Measurements from ENCODE around the gene PFKM. TPM values are rescaled to one million over a fixed set of nuclear protein-coding genes. Genes with fewer than 3 reads are reported as not detected.

PFKM gene
- total RNA-seq, result 74.4 and 76.7 TPM in 2 replicates
- polyA plus RNA-seq, result 49.7 and 53.4 TPM in 2 replicates
- 49.6 and 54.8 TPM in 2 replicates for polyA plus RNA-seq (2011; cell fraction: cytosol; rRNA removed)
- 165 and 166 TPM in 2 replicates for polyA plus RNA-seq (2011; cell fraction: nucleus; rRNA removed)
- polyA plus RNA-seq (2012), result 99.6 and 139 TPM in 2 replicates
- 136 and 149 TPM in 2 replicates for polyA minus RNA-seq
- polyA minus RNA-seq (2011; cell fraction: cytosol; rRNA and poly(A)+ RNA removed), result 35.2 TPM
- 36.8 and 57.4 TPM in 2 replicates for polyA minus RNA-seq (2011; cell fraction: nucleus; rRNA and poly(A)+ RNA removed)
- Bru-seq, nascent RNA, result percentile 62 among the genes with signal in this experiment
- BruChase-seq, experiment 1, labeled RNA remaining after a 6-hour chase, result percentile 76 among the genes with signal in this experiment
- BruChase-seq, experiment 2, labeled RNA remaining after a 2-hour chase, result percentile 69 among the genes with signal in this experiment
- long read RNA-seq, transcript PFKM-203 (23 exons, 3,224 nt), result major isoform, 57 of 103 reads
- long read RNA-seq, partial matches to known transcripts, result 20 of 103 reads
- long read RNA-seq, other reads (novel, unspliced or antisense), result 19 of 103 reads

DNA sequence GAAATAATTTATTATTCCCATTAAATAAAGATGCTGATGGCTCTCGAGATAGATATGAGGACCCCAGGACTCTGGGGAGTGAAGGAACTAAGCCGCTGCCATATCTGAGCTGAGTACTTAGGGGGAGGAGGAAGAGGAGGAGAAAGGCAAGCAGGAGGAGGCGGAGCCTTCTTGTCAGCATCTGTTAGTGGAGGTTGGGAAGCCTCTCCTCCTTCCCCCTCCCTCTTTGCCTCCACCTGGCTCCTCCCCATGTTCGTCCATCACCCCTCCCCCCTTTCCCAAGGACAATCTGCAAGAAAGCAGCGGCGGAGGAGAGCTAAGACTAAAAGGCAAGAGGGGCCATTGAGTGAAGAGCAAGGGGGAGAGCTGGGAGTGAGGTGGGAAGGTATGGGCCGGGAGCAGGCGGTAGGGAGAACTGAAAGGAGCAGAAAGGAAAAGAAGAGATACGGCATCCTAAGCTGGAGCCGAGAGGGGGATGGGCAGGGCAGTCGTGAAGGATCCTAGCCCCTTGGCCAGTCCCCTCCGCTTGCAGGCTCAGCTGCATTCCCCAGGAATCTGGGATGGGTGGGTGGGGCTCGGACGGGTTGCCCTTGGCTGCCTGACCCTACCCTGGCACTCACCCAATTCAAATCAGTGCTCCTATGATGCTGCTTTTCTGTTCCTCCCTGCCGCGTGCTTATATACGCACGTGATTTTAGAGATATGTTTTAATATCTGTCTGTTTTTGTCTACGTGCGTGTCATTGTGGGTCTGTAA, at the start of gene PFKM:
Gene PFKM, plus strand, starts transcription at position 287 of the 756 bp plus-strand sequence. CDS start 3,411 bp downstream, outside the sequence.
- TF ChIP-seq, protein P1, sequence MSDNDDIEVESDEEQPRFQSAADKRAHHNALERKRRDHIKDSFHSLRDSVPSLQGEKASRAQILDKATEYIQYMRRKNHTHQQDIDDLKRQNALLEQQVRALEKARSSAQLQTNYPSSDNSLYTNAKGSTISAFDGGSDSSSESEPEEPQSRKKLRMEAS (IDR thresholded peaks at IDR 0.05; ENCODE audit: insufficient read depth, insufficient read length), result no peak
- TF ChIP-seq EZH2 (IDR thresholded peaks at IDR 0.05; ENCODE audit: borderline replicate concordance, low read depth, low read length, severe bottlenecking), result no peak
- no peak for TF ChIP-seq JUN (IDR thresholded peaks at IDR 0.05; ENCODE audit: borderline replicate concordance, insufficient read depth, insufficient read length, low read depth)
- no peak for TF ChIP-seq GATA2 (IDR thresholded peaks at IDR 0.05; ENCODE audit: insufficient read depth, insufficient read length, low read depth, low read length)
- no peak for TF ChIP-seq MYC (IDR thresholded peaks at IDR 0.05; ENCODE audit: low read depth, low read length)
- TF ChIP-seq FOS (IDR thresholded peaks at IDR 0.05; ENCODE audit: borderline replicate concordance, insufficient read depth, low read length), result no peak
- peak; percentile 49 for TF ChIP-seq POLR2AphosphoS5 (IDR thresholded peaks at IDR 0.05; ENCODE audit: insufficient read depth, low read depth, low read length)
- TF ChIP-seq POLR2A (IDR thresholded peaks at IDR 0.05; ENCODE audit: low read depth, low read length), result peak; percentile 81
- Histone ChIP-seq H3K9ac (replicated peaks; ENCODE audit: extremely low read depth, insufficient read depth, low read length) (peak within 1 kb of the TSS; percentile 74), H3K9me3 (replicated peaks; ENCODE audit: control insufficient read depth, insufficient read depth, low read length) (no peaks in the 10 kb centered on the region), H3K27ac (ENCODE audit: insufficient read depth, low read depth, low read length) (peak within 1 kb of the TSS; percentile 25), H3K79me2 (ENCODE audit: control insufficient read depth, insufficient read depth, low read length) (peaks cover 19% of the 10 kb centered on the region), H4K20me1 (replicated peaks; ENCODE audit: control insufficient read depth, extremely low read depth, insufficient read depth, low read length) (no peaks in the 10 kb centered on the region), H3K36me3 (ENCODE audit: control insufficient read depth in 2 of 2, extremely low read depth in 1 of 2, insufficient read depth in 2 of 2, low read length in 2 of 2) (peaks cover 3 to 4% of the 10 kb centered on the region in 2 experiments), H3K9me1 (replicated peaks; ENCODE audit: control insufficient read depth, extremely low read depth, insufficient read depth, low read length) (no peaks in the 10 kb centered on the region), H2AFZ (ENCODE audit: low read depth, low read length) (peak within 1 kb of the TSS; percentile 94), H3K27me3 (ENCODE audit: control insufficient read depth in 2 of 2, insufficient read depth in 2 of 2, low read length in 2 of 2) (peaks cover 2 to 5% of the 10 kb centered on the region in 2 experiments), H3K4me2 (ENCODE audit: insufficient read depth, low read length) (peak within 1 kb of the TSS; percentile 99), H3K4me1 (ENCODE audit: control insufficient read depth, extremely low read depth, insufficient read depth, low read length) (peaks cover 12% of the 10 kb centered on the region), H3K4me3 (replicated peaks in 1 of 3; ENCODE audit: insufficient read depth in 1 of 3, low read depth in 1 of 3, low read length in 3 of 3) (peak within 1 kb of the TSS; percentile 80 to 94 (median 91))
- FAIRE-seq, result peak; percentile 94
- peak; percentile 91 for DNase-seq (ENCODE audit: low read depth, low spot score)
- dilution Hi-C loops (cut with MboI; ENCODE audit: extremely low pct_ligation_motif_present, low sequenced_read_pairs) (no loop called here), intact Hi-C loops (cut with micrococcal nuclease) (loop anchor here (1.0 kb wide), 1 partner anchor 14 kb away; no protein-coding TSS in a partner anchor)
- BruUV-seq (replicated peaks), result no TSS peak
- POLR2A ChIA-PET, result no interaction called here
- CTCF ChIA-PET, result interaction anchor here (0.9 to 2.2 kb wide), 8 partner anchors 9 to 177 kb away, joined by 3 to 5 read pairs (median 4); partner anchors contain the start of gene ASB8
